GM18526 (cell line): ENCODE results near the gene BCO1.

ENCODE experiments used
- POLR2A ChIP-seq: IDR thresholded peaks from 3 replicates; pipeline ENCODE4 v1.6.1; 2011; ENCODE audit not compliant: insufficient read length; ENCODE audit errors: extremely low read depth

BCO1 gene

GRCh38 chr16:81238296-81239011, at the start of gene BCO1:
TSS of gene BCO1 (plus strand) at chr16:81238689. CDS start at chr16:81238909, 220 bp downstream.
- no peak for TF ChIP-seq POLR2A

GRCh38 chr16:81189100-81189664, 49.3 kb upstream of the BCO1 start:
- no peak for TF ChIP-seq POLR2A

- TF ChIP-seq POLR2A: no peak
Measured at GRCh38 chr16:81190667-81191066, 47.8 kb upstream of the BCO1 start.

- no peak for TF ChIP-seq POLR2A
Measured at GRCh38 chr16:81195885-81196534, 42.5 kb upstream of the BCO1 start.

- no peak for TF ChIP-seq POLR2A
Measured at GRCh38 chr16:81198635-81199034, 39.9 kb upstream of the BCO1 start.

- TF ChIP-seq POLR2A: no peak
Measured at GRCh38 chr16:81201267-81201666, 37.2 kb upstream of the BCO1 start.

GRCh38 chr16:81204798-81205680, 33.5 kb upstream of the BCO1 start:
- TF ChIP-seq POLR2A: no peak

- no peak for TF ChIP-seq POLR2A
Measured at GRCh38 chr16:81207076-81207475, 31.4 kb upstream of the BCO1 start.

GRCh38 chr16:81210807-81211206, 27.7 kb upstream of the BCO1 start:
- no peak for TF ChIP-seq POLR2A

GRCh38 chr16:81212830-81213465, 25.5 kb upstream of the BCO1 start:
- TF ChIP-seq POLR2A: no peak

- no peak for TF ChIP-seq POLR2A
Measured at GRCh38 chr16:81214745-81215166, 23.7 kb upstream of the BCO1 start.

- no peak for TF ChIP-seq POLR2A
Measured at GRCh38 chr16:81216114-81216513, 22.4 kb upstream of the BCO1 start.

- no peak for TF ChIP-seq POLR2A
Measured at GRCh38 chr16:81216706-81217105, 21.8 kb upstream of the BCO1 start.

GRCh38 chr16:81219151-81219550, 19.3 kb upstream of the BCO1 start:
- TF ChIP-seq POLR2A: no peak

GRCh38 chr16:81220349-81220748, 18.1 kb upstream of the BCO1 start:
- TF ChIP-seq POLR2A: no peak
